Measurements from ENCODE around the gene STK24.

STK24 gene

GRCh38 chr13:98466634-98467236 lies 110.2 kb downstream of the STK24 start:
- in situ Hi-C loops (cut with MboI; ENCODE audit: low pct_unique_long_range_greater_than_20kb, low sequenced_read_pairs) = loop anchor here (25.0 kb wide), 1 partner anchor 196 kb away; no protein-coding TSS in a partner anchor
- peak; percentile 65 for DNase-seq

DNA sequence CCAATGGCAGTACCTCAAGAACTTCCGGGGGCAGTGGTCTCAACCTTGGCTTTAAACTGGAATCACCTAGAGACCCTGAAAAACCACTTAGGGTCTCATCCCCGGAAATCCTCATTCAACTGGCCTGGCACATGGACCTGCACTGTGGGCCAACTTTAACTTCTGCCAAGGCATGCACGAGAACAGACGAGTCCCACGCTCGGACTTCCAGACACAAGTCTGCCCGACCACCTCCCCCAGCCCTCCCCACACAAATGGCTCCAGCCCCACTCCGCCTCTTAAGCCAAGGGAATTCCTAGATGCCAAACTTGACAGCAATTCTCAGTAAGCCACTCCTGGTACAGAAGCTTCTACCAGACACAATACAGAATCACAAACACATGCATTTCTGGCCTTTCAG lies 114.0 kb downstream of the STK24 start:
- DNase-seq = no peak
- in situ Hi-C loops (cut with MboI; ENCODE audit: low pct_unique_long_range_greater_than_20kb, low sequenced_read_pairs) = loop anchor here (25.0 kb wide), 1 partner anchor 199 kb away; no protein-coding TSS in a partner anchor

GRCh38 chr13:98462241-98462882 lies 114.5 kb downstream of the STK24 start:
- in situ Hi-C loops (cut with MboI; ENCODE audit: low pct_unique_long_range_greater_than_20kb, low sequenced_read_pairs) = loop anchor here (25.0 kb wide), 1 partner anchor 200 kb away; no protein-coding TSS in a partner anchor
- DNase-seq = no peak

DNA sequence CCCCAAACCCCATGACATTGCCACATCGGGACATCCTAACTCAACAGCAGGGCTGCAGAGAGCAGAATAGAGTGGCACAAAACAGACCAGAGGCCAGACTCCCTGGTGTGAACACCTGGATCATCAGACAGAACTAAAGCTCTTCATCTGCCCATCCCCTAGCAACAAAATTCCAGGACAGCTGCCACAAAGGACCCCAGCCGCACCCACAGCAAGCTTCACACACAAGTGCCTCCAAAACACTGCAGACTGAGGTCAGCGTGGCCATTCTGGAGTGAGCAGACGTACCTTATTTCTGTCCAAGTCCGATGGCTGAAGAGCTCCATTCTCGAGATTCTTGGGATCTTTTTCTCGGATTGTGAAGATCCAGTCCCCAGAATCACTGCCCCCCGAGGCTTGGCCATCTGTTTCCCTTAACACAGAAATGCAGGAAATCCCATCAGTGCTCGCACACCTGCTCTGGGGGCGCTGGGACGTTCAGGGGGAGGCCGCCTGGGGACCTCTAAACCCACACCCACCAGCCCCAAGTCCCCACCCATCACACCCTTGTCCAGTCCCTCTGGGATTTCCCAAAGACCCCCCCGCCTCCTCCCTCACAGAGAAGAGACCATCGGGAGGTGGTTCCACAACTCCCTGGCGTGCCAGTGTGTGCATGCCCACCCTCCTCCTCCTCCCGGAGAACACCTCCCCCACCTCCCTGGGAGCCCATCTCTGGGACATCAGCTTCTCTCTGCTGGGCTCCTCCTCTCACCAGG lies 115.2 kb downstream of the STK24 start:
- DNase-seq = no peak
- in situ Hi-C loops (cut with MboI; ENCODE audit: low pct_unique_long_range_greater_than_20kb, low sequenced_read_pairs) = loop anchor here (25.0 kb wide), 1 partner anchor 201 kb away; no protein-coding TSS in a partner anchor

DNA sequence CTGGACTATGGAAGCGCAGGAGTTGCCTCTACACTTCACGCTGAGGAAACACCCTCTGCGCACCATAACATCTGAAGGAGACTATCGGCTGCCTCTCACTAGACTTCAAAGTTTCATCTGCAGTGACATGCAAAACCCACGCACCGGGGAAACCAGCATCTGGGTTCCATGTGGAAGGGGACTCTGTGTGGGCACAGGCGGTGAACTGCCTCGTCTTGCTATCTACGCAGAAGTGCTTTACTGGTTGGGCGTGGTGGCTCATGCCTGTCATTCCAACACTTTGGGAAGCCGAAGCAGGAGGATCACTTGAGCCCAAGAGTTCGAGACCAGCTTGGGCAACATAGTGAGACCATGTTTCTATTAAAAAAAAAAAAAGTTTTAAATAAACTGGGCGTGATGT lies 116.4 kb downstream of the STK24 start:
- no peak for DNase-seq
- in situ Hi-C loops (cut with MboI; ENCODE audit: low pct_unique_long_range_greater_than_20kb, low sequenced_read_pairs) = loop anchor here (25.0 kb wide), 1 partner anchor 202 kb away; no protein-coding TSS in a partner anchor

- in situ Hi-C loops (cut with MboI; ENCODE audit: low pct_unique_long_range_greater_than_20kb, low sequenced_read_pairs) = loop anchor here (25.0 kb wide), 1 partner anchor 202 kb away; no protein-coding TSS in a partner anchor
- no peak for DNase-seq
These were observed 117.1 kb downstream of the STK24 start for GRCh38 chr13:98459721-98460370.

GRCh38 chr13:98459171-98459681 lies 117.7 kb downstream of the STK24 start:
- in situ Hi-C loops (cut with MboI; ENCODE audit: low pct_unique_long_range_greater_than_20kb, low sequenced_read_pairs) = loop anchor here (25.0 kb wide), 1 partner anchor 203 kb away; no protein-coding TSS in a partner anchor
- DNase-seq = no peak

GRCh38 chr13:98458431-98458830 lies 118.5 kb downstream of the STK24 start:
- no peak for DNase-seq
- in situ Hi-C loops (cut with MboI; ENCODE audit: low pct_unique_long_range_greater_than_20kb, low sequenced_read_pairs) = loop anchor here (25.0 kb wide), 1 partner anchor 204 kb away; no protein-coding TSS in a partner anchor

DNA sequence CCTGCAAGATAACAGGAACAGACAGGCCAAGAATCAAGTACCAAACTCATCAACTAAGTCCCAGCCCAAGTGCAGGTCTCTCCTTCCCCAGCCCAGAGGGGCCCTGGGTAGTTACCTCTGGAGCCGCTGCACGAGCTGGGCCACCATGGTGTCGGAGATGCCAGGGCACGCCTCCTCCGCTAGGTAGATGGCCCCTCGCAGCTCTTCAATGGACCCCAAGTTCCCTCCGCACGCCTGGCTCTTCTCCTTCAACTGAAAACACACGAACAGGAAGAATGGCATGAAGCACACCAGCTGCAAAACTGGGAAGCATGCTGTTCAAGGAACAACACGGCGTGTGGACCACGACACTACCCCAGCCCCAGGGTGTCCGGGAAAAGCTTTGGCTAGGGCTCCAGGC lies 119.9 kb downstream of the STK24 start:
- in situ Hi-C loops (cut with MboI; ENCODE audit: low pct_unique_long_range_greater_than_20kb, low sequenced_read_pairs) = loop anchor here (25.0 kb wide), 1 partner anchor 205 kb away; no protein-coding TSS in a partner anchor
- no peak for DNase-seq

DNA sequence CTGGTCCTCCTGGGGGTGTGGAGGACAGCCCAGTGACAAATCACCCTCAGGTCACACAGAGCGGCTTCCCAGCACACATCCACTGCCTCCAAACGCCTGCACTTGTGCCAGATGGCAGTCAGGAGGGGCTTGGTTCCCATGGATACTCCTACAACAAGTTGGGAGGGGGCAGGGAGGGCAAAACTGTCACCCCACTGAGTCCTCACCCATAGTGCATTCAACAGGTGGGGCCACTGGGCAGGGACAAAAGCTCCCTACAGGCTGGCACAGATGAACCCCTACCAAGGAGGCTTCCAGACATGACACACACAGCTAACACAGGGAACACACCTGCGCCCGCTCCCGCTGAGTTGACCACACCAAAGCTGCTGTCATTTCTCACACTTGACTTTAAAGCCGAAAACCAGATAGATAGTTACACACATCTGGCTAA lies 120.5 kb downstream of the STK24 start:
- in situ Hi-C loops (cut with MboI; ENCODE audit: low pct_unique_long_range_greater_than_20kb, low sequenced_read_pairs) = loop anchor here (25.0 kb wide), 1 partner anchor 206 kb away; no protein-coding TSS in a partner anchor
- DNase-seq = no peak

GRCh38 chr13:98454389-98454881 lies 122.5 kb downstream of the STK24 start:
- in situ Hi-C loops (cut with MboI; ENCODE audit: low pct_unique_long_range_greater_than_20kb, low sequenced_read_pairs) = loop anchor here (25.0 kb wide), 1 partner anchor 208 kb away; no protein-coding TSS in a partner anchor
- no peak for DNase-seq

DNA sequence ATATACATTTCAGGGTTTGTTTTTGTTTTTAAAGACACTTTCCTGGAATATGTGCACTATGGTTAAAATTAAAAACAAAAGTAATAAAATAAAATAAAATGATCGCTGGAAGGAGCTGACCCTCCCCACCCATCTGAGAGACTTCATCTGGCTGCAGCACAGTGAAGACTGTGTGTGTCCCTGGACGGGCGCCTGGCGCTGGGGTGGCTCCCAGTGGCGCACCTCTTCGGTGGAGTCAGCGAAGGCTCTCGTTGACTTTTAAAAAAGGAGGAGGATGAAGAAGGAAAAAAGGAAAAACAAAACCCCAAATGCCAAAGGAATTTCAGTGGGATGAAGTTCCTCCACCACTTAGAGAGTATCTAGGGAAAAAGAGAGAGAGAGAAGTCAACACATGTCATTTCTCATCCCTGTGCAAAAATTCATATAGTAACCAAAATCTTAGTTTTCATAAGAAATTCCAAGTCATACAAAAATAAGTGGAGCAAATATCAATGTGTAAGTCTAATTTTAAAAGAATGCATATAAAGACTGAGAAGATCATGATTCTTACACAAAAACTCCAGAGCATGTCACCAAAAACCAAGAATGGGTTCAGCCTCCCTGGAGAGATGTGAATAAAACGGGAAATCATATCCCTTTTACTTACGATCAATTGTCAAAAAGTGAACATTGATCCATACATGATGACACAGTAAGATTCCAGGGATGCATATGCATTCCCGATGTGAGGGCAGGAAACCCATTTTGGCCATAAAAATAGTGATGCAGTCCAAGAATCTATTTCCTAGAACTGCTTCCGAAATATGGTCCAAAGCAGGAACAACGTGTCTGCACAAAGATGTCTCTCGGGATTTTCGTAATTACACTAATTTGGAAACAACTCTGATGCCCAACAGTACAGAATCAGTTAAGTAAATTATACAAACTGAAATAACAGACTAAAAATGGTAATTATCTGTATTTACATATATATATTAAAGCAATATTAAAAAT lies 123.8 kb downstream of the STK24 start:
- in situ Hi-C loops (cut with MboI; ENCODE audit: low pct_unique_long_range_greater_than_20kb, low sequenced_read_pairs) = loop anchor here (25.0 kb wide), 1 partner anchor 209 kb away; no protein-coding TSS in a partner anchor
- DNase-seq = no peak

GRCh38 chr13:98451676-98452470 lies 125.0 kb downstream of the STK24 start:
- in situ Hi-C loops (cut with MboI; ENCODE audit: low pct_unique_long_range_greater_than_20kb, low sequenced_read_pairs) = loop anchor here (25.0 kb wide), 1 partner anchor 210 kb away; no protein-coding TSS in a partner anchor
- no peak for DNase-seq

GRCh38 chr13:98450539-98451111 lies 126.3 kb downstream of the STK24 start:
- DNase-seq = no peak

DNA sequence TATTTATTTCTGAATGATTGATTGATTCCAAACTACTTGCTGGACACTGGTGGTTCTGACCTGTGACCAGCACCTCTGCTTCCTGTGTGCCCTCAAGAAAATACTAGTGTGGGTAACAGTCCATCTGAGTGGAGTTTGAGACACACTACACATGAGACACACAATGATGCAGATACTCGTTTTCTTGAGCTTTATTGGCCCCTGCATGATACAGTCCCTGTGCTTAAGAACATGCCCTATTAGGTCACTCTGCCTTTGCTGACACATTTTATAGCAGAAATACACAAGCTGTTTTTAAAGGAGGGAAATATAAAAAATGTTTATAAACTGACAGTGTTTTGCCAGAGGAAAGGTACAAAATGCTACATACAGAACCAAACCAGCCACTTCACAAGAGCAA lies 126.9 kb downstream of the STK24 start:
- in situ Hi-C loops (cut with MboI; ENCODE audit: low pct_unique_long_range_greater_than_20kb, low sequenced_read_pairs) = loop anchor here (25.0 kb wide), 1 partner anchor 212 kb away; no protein-coding TSS in a partner anchor
- no peak for DNase-seq

More at GRCh38 chr13:98450539-98451111, 126.3 kb downstream of the STK24 start:
- in situ Hi-C loops (cut with MboI; ENCODE audit: low pct_unique_long_range_greater_than_20kb, low sequenced_read_pairs) = loop anchor here (25.0 kb wide), 1 partner anchor 212 kb away; no protein-coding TSS in a partner anchor

GRCh38 chr13:98449273-98449672 lies 127.6 kb downstream of the STK24 start:
- DNase-seq = no peak
- in situ Hi-C loops (cut with MboI; ENCODE audit: low pct_unique_long_range_greater_than_20kb, low sequenced_read_pairs) = loop anchor here (25.0 kb wide), 1 partner anchor 587 kb away; no protein-coding TSS in a partner anchor
